NCI-H460 (cell line): ENCODE data around the gene DDX41. TPM values are rescaled to one million over a fixed set of nuclear protein-coding genes. Genes with fewer than 3 reads are reported as not detected.
"Not testable (repeated sequence)": the region's sequence is repeated elsewhere in the genome, so short reads cannot be mapped to it uniquely, and the experiment has no call there.

ENCODE experiments used
- DNase-seq: peaks from one replicate; pipeline ENCODE4 v3.0.0-alpha.2; 2016; ENCODE audit warnings: low read depth; ENCODE audit errors: extremely low read depth
- total RNA-seq: library from RNA; depleted of rRNA; stranded (reverse); fragments of >200 nt; shearing (Covaris generic); gene quantifications from 2 replicates; pipeline ENCODE4 v1.2.3, GENCODE V29; 2014

The DDX41 gene
- total RNA-seq, 1 experiment from 2014 or later = 95.6 TPM

DNA sequence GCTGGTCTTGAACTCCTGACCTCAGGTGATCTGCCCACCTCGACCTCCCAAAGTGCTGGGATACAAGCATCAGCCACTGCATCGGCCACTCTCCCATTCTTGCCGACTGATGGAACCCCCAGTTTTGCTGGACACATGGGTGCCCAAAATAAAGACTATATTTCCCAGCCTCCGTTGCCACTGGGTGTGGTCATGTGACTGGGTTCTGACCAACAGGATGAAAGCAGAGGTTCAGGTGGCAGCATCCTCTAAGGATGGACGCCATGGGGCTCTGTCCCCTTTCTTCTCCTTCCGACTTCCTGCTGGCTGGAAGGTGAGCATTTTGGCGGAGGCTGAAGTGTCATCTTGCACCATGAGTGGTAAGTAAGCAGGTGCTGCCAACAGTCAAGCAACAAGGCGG, 29.6 kb downstream of the DDX41 start:
- DNase-seq = no peak

DNA sequence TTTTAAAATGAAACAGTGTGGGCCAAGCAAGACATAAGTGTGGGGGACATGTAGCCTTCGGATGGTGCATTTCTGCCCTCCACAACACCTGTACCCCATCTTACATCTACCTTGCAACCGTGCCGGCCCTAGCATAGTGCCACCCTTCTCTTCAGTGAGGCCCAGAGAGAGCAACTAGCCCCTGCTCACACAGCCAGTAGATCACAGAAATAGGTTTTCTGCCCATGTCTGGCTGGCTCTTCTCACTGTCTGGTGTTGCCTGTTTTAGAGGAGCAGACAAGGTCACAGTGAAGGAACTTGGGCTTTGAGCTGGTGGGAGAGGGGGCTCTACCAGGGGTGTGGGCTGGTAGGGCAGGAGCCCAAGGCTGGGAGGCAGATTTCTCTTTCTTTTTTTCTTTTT, 30.5 kb downstream of the DDX41 start:
- DNase-seq = no peak

DNA sequence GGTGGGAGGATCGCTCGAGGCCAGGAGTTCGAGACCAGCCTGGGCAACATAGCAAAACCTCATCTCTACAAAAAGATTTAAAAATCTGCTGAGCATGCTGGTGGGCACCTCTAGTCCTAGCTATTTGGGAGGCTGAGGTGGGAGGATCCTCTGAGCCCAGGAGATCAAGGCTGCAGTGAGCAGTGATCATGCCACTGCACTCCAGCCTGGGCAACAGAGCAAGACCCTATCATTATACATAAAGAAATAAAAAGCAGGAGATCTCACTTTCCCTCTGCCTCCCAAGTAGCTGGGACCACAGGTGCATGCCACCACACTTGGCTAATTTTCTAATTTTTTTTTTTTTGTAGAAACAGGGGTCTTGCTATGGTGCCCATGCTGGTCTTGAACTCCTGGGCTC, 31.0 kb downstream of the DDX41 start:
- not testable (repeated sequence) for DNase-seq

DNA sequence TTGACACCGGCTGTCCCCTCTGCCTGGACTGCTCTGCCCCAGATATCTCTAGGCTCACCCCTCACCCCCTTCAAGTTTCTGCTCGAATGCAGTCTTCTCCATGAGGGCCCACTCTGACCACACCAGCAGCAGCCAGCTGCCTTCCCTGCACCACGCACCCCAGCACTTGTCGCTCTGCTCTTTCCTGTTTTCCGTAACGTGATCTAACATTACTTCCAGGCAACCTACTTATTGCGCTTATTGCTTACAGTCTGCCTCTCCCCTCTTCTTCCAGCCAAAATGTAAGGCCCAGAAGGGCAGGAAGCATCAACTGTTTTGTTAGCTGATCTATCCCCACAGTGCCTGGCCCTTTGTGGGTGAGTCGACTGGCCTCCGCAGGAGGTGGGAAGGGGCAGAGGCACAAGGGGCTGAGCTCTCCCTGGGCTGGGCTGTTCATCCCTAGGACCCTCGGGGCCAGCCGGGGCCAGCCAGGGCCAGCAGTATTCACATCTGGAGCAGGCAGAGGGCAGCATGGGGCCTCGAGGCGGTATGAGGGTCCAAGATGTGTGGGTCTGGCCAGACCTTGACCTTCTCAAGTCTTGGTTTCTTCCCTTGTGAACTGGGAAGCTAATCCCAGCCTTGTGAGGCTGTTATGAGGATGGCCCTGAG, 31.7 kb downstream of the DDX41 start:
- DNase-seq = no peak

DNA sequence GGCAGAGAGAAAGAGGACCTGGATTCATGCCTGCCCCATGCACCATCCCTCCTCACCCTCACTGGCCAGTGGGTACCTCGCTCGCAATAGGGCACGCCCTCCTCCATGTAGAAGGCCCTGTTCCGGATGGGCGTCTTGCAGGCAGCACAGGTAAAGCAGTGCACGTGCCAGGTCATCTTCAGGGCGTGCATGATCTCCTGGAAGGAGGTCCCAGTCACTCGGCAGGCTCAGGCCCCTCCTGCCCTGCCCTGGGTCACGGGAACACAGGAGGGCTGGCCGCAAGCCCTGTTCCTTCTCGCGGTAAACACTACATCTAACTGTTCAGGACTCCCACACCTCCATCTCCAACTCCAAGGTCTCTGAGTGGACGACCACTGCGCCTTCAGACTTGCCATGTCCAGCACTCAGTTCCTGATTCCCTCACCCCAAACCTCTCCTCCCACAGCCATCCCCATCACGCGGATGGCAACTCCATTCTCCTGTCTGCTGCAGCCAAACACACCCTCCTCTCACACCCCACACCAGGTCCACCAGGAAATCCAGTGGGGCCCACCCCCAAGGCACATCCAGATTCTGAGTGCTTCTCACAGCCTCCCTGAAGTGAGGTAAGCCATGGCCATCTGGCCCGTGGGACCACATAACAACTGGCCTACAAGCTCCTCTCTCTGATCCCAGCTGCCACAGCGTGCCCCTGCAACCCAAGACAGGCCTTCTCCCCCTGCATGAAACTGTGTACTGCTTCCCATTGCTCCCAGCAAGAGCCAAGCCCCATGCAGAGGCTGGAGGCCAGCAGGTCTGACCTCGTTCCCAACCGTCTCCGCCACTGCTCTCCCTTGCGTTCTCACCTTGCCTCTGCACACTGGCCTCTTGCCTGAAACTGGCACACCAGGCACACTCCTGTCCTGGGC, 32.5 kb downstream of the DDX41 start:
- DNase-seq = no peak

DNA sequence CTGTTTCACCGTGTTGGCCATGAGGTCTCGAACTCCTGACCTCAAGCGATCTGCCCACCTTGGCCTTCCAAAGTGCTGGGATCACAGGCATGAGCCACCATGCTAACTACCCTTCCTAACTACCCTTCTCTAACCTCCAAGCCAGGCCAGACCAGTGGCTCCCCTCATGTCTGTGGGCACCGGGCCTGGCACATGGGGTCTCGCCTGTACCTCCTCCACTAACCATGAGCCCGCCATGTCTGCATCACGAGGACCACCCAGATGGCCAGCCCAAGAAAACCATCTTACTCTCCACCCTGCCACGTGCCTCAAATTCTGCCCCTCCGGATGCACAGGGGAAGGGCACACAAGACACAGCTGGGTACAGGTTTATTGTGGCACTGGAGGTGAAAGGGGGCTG, 33.7 kb downstream of the DDX41 start:
- no peak for DNase-seq

DNA sequence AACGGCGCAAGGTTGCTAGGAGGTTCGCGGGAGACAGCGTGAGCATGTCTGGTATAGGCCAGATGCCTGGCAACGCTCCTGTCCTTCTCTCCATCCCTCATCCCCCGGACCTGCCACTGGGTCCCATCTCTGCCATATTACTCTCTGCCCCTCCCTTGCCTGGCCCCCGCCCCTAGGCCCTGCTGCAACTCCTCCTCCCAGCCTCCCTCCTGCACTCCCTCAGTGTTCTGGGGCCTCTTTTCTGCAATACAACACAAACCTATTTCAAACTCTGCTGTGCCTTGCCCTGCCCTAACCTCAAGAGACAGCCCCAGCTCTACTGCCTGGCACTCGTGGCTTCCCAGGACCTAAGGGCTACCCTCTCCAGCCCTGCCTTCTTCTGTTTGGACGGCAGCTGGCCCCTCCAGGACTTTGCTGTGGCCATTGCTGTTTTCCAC, 34.4 kb downstream of the DDX41 start:
- DNase-seq = no peak

DNA sequence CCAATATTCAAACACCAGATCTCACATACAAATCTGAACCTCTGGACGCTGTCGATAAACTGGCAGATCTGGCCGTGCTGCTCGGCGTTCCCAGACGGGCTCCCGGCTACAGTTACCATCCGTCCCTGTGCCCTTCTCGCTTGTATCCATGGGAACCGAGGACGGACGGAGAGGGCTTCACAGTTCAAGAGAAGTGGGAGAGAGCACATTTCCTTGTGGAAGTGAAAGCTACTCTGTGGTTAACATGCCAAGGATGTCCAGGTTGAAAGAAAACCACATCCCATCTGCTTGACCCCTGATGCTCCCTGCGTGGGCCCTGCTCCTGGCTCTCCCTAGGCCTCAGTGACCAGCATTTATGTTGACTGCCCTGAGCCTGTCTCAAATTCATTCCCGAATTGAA, 37.0 kb downstream of the DDX41 start:
- DNase-seq = no peak

DNA sequence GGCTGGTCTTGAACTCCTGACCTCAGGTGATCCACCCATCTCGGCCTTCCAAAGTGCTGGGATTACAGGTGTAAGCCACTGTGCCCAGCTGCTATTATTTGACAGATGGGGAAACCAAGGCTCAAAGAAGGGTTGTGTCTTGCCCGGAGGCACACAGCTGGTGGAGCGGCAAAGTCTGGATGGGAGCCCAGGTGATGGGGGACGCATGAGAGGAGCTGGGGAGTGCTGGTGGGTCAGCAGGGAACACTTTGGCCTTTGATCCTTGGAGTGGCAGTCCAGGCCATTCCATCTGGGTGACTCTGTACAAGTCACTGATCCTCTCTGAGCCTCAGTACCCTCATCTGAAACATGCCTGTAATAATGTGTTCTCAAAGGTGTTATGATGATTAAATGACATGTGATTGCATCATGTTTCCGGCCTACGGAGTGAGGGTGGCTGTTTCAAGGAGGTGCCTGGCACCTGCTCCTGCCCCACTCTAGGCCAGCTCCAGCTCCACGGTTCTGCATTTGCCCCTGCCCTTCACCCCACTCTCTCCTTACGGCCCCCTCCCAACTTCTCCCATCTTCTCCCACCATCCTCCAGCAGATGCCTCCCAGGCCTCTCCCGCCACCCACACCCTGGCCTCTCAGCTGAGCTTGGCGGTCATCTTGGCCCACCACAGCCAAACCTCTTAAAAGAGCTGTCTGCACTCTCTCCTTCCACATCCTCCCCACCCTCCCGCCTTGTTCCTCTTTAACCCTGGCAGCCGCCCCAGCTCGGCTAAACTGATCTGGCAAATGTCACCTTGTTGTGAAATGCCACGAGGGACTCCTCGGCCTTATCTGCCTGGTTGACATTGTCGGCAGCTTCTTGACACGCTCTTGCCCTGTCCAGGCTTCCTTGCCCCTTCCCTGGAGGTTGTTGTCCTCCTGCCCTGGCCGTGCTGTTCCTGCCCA, 37.8 kb downstream of the DDX41 start:
- DNase-seq = peak; percentile 65

DNA sequence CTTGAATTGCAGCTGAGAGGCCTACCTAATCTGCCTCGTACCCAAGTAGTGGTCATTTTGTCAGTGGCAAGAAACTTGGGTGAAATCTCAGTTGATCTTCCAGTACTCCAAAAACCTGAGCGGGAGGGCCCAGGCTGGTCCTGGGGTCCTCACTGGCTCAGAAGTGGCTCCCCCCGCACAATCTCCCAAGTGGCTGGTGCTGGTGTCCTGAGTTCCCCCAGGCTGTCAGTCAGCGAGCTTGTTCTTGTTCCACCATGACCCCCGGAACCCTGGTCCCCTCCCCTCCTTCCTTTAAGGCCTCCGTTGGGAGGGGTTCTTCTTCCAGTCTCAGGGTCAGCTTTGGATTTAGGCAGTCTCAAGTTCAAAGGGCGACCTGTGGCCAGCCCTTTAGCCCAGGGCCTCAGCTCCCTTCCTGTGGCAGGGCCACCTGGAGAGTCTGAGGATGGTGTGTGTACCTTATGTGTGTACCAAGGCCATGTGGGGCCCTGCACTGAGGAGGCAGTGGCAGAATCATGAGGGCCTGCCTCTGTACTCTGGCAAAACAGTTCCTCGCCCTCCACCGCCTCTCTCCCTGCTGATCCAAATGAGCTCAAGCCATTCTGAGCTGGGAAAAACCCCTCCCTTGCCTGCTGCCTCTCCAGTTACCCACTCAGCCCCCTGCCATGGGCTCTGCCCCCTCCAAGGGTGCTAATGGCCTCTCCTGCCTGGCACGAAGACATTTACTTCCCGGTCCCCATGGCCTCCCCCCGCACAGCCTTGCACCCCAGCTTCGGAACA, 38.9 kb downstream of the DDX41 start:
- DNase-seq = no peak

DNA sequence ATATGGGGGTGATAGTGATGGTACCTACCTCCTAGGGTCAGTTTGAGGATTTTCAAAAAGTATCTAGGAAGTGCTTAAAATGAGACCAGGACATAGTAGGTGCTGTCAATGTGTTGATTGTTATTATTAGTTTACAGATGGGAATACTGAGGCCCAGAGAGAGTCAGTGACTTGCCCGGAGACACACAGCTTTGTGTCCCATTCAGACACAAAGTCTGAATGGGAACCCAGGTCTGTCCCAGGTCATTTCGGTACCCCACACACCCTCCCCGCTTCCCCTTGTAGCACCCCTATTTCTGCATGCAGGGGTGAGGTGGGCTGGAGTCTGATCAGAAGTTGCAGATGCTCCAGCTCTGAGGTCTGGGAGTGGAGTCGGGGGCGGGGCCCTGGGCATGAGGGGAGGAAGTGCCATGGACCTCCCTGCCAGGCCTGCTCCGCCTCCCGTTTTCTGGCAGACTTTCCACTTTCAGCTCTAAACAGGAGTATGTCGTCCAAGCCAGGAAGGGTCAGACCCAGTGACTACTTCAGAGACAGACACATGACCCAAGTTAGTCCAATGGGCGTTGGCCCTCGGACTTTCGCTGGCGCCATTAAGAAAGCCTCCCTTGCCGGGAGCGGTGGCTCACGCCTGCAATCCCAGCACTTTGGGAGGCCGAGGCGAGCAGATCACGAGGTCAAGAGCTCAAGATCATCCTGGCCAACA, 40.1 kb downstream of the DDX41 start:
- no peak for DNase-seq

DNA sequence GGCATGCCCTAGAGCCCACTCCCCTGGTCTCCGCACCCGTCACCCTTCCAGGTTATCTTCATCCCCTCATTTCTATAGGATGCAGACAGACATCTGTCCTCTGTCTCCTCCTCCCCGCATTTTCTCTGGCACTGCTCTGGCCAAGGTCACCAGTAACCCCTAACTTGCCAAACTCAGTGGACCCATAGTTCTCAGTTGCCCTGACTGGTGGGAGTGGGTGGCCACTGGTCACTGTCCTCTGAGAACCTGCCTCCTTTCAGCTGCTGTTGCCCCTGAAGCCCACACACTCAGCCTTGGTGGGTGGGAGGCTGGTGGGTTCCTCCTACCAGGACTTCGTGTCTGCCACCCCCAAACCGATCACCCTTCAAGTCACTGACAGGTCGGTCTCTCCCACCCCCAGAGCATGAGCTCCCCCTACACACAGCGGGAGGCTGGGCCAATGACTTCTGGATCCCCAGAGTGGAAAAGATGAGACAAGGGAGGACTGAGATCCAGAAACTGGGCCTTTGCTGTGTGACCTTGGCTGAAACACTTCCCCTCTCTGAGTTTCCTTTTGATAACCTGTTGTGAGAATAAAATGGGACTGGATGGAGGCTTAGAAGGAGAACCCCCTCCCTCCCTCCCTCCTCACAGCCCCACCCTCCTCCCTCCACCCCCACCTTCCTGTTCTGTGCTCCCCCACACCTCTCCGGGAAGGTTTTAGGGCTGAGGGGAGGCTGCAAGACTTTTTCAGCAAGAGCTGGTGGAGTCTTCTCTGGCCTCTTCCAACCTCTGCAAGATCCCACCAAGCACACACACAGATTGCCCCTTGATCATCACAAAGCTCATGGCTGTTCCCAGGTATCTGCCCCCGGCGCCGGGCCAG, 41.0 kb downstream of the DDX41 start:
- DNase-seq = no peak

DNA sequence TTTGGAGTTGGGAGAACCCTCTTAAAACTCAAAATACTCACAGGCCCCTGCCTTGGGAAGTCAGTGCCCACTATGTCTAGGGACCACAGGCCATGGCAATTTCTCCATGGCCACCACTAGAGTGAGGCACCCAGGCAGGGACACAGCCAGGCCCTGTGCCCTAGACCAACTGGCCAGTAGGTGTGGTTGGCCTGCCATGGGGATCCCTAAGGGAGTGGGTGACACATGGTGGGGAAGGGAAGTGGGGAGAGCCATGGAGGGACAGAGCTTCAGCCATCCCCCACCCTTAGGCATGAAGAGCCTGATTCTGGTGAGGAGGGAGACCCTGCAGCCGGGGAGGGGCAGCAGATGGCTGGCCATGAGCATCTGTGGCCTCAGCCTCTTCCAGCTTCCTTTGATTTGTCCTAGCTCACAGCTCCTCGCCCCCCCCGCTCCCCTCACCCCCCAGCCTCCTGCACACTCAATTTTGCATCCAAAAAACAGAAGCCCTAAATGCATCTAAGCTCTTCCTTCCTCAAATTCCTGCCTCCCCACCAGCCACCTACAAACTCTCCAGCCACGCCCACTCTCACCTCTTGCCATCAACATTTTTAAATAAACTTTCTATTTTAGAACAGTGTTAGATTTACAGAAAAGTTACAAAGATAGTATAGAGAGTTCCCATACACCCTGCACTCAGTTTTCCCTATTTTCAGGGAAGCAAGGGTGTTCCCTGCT, 41.8 kb downstream of the DDX41 start:
- no peak for DNase-seq

DNA sequence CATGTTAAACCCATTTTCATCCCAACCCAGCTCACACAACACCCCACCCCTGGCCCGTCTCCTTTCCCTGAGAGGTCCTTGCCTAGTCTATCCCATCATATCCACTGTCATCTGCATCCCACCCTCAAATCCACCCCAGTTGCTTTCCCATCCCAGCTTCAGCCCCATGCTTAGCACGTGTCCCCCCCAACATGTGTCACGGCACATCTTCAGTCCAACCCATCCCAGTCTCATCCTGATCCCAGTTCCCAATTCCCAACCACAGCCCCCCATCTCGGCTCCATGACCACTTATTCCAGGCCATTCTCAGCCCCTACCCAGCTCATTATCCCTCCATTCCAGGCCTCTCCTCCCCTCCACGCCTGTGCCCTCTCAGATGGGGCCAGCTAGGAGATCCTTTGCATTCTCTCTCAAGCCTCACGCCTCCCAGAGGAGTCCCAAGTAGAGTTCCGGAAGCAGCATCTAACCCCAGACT, 42.7 kb downstream of the DDX41 start:
- DNase-seq = no peak

DNA sequence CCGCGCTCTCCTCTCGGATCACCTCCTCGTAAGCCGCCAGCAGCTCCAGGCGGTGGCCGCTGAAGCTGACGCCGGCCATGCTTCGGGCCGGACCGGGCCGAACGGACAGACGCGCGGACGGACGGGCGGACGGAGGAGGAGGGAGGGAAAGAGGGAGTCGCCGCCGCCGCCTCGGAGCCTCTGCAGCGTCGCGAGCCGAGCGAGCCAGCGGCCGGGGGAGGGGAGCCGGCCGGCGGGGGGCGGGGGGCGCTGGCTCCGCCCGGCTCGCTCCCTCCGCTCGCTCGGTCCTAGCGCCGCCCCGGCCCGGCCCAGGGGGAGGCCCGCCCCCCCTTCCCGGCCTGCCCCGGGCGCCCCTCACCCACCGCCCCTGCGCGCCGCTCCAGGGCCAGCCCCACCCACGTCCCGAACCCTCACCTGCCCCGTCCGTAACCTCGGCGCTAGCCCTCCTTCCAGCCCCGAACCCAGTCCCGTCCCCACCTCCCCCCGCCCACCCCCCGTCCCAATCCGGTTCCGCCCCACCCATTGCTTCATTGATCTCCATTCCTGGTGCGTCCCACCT, 43.2 kb downstream of the DDX41 start, which contains the start of gene DBN1:
TSS of gene DBN1 (minus strand) at position 192 of the 559 bp plus-strand sequence. CDS start at position 79, 113 bp downstream.
- peak; percentile 37 for DNase-seq

DNA sequence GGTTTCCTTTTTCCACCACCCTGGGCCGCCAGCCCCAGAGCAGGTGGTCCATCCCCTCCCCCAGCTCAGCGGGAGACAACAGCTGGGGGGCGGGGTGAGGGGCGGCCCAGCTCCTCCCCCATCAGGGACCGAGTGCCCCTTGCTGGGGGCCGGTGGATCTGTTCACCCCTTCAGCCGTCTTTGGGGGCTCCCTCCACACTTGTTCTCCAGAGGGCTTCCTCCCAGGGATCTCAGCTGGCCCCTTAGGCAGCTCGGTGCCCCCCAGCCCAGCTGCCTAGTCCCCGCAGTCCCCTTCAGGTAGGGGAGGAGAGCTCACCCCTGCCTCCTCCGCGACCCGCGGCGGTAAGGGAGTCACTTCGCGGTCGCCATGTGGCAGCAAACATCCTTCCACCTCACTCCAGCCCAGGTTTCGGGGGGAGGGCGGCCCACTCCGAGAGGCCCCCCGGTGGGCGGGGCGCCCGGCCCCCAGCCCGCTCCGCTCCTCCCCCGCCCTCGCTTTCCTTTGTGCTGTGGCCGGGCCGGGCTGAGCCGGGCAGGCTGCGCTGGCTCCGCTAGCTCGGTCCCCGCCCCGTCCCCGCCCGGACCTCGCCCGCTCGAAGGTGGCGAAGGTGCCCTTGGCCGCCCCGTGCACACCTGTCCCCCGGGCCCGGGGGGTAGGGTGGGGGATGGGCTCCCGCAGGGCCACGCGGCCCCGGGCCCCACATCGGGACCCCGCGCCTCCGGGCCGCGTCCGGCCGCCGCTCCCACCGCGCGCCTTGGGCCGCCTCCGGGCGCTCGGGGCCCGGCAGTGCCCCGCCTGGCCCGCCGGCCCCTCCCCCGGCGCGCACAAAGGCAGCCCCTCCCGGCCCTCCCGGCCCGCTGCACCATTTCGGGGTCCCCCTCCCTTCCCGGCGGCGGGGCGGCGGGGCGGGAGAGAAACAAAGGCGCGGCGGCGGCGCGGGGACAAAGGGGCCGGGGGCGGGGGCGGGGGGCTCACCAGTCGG, 44.0 kb downstream of the DDX41 start:
- DNase-seq = no peak
